GM03348 (cell line): Measurements from ENCODE around the gene SMARCE1.

Experiments
- DNase-seq: peaks from one replicate; pipeline ENCODE4 v3.0.0; 2012; ENCODE audit warnings: low spot score

The SMARCE1 gene

DNA sequence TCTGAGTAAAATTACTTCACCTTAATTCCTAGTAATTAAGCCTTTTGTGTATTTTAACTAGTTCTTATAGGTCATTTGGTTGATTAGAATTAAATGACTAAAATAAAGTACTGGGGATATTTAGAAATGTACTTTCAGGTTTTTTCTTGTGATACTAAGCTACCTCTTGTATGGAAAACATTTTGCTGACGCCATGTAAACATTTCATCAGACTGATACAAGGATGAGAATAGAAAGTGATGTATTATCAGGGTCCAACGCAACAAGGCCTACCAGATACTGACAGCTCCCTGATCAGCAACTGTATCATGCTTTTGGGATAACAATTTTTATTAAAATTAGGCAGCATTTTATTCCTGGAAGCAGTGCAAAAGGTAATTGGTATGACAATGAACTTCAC is 1.7 kb downstream of the SMARCE1 start:
- no peak for DNase-seq

DNA sequence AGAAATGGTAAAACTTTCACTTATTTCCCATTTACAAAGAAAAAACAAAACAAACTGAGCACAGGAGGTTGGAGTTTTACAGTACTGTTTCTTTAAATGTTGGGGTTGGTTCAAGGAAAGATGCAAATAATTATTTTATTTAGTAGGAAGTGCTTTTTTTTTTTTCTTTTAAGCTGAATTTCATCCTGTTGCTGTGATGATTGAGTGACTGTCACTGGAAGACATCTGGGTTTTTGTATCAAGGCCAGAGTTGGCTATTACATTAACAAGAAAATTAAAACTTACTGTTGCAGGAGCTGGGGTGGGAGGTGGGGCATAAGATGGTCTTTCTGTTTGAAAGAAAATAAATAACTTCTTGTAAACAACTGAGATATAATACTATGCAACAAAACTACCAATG is 2.3 kb downstream of the SMARCE1 start:
- DNase-seq, result no peak

- no peak for DNase-seq
Measured at GRCh38 chr17:40637931-40638330, 9.7 kb downstream of the SMARCE1 start.

- DNase-seq, result no peak
Measured at GRCh38 chr17:40633871-40634270, 13.7 kb downstream of the SMARCE1 start.

- DNase-seq, result no peak
Measured at GRCh38 chr17:40632216-40632615, 15.4 kb downstream of the SMARCE1 start.

GRCh38 chr17:40629842-40630241 is 17.8 kb downstream of the SMARCE1 start:
- DNase-seq, result no peak

DNA sequence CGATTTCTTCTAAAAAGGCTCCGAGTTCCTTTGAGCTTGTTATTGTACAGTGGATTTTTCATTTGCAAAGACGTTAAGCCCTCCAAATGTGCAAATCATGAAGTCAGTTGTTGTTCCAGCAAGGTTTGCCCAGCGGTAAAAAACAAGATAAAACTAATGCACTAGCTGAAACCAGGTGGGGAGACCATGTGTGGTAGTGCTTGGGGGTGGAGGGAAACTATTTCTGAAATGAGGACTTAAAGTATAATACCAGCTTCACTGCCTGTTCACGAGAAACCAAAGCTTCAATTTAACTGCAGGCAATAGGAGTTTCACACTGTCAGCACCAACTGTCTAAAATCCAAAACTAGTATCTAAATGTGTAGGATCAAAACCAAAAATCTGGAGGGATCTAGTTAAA is 22.3 kb downstream of the SMARCE1 start:
- DNase-seq, result no peak

DNA sequence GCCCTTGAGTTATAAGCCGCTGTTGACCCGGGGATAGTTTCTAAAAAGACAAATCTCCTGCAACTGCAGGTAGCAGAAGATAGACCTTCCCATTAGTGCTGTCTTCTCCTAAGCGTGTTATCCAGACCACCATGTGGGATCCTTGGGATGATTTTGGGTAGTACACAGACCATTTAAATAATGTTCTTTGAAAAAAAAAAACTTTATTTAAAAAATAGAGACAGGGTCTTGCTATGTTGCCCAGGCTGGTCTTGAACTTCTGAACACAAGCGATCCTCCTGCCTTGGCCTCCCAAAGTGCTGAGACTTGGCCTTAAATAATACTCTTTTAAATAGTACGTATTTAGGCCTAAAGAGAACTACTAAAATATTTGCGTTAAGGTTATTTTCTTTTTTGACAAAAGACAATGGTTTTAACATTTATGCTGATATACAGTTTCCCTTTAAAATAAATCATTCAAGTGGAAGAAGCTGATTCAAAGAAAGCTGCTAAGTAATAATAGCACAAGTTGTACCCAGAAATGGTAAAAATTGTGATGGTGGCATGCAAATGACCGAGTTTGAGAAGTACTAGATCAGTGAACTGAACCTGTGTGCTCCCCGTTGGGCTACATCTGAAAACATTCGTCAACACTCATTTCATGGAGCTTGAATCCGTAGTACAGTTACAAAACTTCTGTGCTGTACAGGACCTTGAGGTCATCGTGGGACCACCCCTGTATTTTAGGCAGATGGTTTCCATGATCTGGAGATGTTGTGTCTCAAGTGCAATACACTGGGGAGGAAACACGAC is 24.0 kb downstream of the SMARCE1 start:
- DNase-seq, result no peak

DNA sequence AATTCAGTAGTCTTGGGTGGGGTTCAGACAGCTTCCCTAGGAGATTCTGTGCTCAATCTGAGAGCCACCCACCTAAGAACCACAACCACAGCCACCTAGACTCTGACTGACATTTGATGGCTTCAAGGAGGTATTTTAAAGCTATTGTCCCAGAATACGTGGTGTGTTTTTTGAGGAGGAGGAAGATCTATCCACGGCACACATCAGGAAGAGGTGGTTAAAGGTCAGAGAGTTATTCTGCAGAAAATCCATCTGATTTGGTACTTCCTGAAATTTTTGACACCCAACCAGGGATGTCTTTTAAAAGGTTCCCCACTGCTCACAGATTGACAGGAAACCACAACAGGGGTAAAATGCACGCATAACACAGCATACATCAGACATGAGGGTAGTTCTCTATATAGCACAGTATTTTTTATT is 25.1 kb downstream of the SMARCE1 start:
- DNase-seq, result no peak

GRCh38 chr17:40621578-40621977 is 26.0 kb downstream of the SMARCE1 start:
- no peak for DNase-seq

DNA sequence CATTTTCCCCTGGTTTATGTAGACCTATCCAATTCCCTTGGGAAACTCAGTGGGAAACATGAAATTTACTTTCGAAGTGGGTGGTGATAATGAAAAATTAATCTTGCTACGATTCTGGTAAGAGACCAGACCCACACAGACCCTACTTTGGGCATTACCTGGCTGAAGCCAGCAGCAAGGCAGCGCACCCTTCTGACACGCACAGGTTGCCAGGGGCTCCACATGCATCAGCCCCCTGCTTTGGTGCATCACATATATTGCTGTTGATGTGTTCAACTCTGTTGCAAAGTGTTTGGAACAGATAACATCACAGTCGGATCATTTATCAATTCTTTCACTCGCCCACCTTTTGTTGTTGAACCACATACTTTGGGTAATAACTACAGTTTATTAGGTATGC is 26.6 kb downstream of the SMARCE1 start:
- DNase-seq, result no peak

DNA sequence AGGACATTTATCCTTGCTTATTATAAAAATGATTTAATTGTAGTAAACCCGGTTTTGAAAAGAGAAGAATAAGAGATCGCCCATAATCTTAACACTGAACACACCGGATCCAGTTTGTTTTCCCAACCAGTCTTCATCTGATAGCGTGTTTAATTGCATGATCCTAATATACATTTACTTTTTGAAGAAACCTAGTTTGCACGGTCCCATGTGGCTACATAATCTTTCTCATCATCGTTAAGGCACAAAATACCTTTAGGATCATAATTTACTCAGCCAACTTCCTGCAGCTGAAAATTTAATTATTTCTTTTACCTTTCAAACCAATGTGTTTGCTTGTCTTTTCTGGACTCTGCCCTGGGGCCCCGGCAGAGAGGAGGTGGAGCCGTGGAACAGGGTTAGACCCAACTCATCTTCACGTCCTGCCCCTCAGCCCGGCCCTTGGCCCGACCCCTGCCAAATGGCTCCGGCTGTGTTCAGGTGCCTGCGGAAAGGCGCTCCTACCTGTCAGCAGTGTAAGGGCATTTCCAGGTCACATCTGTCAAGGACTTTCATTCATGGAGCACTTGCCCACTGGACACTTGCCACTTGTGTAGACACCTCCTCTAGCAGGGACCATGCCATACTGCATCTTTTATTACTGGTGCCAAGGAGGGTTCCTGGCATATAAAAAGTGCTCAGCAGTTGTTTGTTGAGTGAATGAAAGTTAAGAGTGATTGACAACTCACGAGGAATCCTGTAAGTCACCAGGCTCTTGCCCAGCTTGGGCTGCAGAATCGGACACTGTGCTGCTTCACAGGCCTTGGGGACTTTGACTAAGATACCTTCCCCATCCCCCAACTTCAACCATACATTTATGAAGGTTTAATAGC is 28.6 kb downstream of the SMARCE1 start:
- DNase-seq, result no peak

- DNase-seq, result no peak
Measured at GRCh38 chr17:40617678-40618240, 29.9 kb downstream of the SMARCE1 start.

DNA sequence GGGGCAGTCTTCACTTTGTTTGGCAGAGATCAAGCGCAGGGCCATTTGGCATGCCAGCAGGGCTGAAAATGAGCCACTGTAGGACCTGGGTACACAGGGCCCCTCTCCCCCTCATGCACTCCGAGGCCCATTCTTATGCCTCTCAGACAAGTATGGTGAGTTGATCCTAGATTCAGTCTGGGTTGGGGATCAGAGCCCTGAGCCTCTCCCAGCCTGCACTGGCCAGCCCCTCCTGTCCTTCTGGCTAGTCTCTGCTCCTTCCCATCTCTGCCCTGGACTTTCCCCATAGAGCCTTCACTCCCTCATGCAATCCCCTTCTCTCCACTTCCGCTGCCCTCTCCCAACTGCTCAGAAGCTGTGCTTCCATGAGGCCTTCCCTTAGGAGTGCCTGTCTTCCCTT is 31.0 kb downstream of the SMARCE1 start:
- DNase-seq, result no peak

DNA sequence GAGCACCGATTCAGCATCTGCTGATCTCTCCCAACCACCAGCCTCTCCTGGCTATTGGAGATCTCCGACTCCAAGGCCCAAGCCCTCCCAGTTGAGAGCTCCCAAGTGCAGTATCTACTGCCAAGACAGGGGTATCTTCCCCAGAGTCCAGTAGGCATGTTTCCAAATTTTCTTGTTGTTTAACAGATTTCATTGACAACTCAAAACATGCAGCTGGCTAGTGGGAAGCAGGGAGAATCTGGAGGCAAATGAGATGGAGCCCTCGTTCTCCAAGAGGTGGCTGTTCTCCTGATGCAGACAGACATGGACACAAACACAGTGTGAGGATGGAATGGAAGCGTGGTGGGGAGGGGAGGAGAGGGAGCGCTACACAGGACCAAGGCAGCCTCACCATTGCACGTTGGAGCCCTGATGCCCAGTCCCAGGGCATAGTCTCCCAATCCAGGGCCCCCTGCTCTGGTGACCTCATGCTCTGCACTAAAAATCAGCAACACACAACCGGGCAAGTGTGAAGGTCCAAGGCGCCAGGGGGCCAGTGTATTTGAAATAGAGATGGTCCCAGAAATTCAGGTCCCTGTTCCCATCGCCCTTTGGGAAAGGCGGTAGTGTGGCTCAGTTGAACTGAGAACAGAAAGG is 31.7 kb downstream of the SMARCE1 start:
- DNase-seq, result no peak

- peak; percentile 67 for DNase-seq
Measured at GRCh38 chr17:40615068-40615840, 32.4 kb downstream of the SMARCE1 start.

GRCh38 chr17:40614431-40615067 is 33.1 kb downstream of the SMARCE1 start:
- DNase-seq, result no peak

GRCh38 chr17:40613467-40614154 is 34.0 kb downstream of the SMARCE1 start:
- DNase-seq, result no peak

GRCh38 chr17:40612599-40613244 is 34.9 kb downstream of the SMARCE1 start:
- DNase-seq, result no peak

DNA sequence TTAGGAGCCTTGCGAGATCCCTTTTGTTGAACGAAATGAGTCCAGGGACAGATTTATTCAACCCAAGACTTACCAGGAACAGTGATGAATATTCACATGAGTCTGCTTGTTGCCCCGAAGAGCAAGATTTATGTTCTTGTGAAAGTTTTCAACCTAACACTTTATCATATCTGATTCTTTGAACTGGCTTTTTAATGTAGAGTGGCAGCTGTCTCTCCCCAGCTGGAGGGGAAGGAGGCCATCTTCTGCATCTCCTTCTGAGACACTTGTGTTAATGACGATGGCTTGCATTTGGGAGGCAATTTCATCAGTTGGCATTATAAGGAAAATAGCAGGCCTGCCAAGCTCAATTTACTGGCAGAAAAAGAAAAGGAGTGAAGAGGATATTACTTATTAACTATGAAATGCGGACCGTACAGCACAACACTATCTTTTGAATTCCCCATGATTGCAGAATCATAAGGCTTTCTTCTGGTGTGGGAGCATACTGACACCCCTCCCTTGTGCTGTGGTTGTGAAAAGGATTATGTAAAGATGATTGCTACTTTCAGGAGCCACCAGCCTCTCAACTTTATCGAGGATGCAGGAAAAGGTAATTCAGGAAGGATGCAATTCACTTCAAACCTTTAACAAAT is 35.7 kb downstream of the SMARCE1 start:
- DNase-seq, result no peak
